Measurements from ENCODE around the gene OTUD5.

DNA sequence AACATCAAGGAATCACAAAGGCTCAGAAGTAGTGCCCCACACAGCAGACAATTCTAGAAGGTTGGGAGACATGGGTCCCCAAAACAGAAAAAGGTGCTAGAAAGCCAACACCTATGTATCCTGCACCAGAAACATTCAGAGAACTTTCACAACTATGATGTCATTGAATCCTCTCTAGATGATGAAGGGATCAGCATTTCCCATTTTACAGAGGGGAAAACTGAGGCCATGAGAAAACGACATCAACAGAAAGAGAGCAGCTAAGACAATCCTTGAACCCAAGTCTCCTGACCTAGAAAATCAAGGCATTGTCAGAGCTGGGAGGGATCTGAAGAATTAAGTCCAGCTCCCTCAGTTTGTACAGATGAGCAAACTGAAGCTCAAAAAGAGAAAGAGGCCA lies 11.0 kb upstream of the OTUD5 start:
- TF ChIP-seq, protein P1, sequence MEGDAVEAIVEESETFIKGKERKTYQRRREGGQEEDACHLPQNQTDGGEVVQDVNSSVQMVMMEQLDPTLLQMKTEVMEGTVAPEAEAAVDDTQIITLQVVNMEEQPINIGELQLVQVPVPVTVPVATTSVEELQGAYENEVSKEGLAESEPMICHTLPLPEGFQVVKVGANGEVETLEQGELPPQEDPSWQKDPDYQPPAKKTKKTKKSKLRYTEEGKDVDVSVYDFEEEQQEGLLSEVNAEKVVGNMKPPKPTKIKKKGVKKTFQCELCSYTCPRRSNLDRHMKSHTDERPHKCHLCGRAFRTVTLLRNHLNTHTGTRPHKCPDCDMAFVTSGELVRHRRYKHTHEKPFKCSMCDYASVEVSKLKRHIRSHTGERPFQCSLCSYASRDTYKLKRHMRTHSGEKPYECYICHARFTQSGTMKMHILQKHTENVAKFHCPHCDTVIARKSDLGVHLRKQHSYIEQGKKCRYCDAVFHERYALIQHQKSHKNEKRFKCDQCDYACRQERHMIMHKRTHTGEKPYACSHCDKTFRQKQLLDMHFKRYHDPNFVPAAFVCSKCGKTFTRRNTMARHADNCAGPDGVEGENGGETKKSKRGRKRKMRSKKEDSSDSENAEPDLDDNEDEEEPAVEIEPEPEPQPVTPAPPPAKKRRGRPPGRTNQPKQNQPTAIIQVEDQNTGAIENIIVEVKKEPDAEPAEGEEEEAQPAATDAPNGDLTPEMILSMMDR (IDR thresholded peaks at IDR 0.05): no peak
- TF ChIP-seq, protein P2, sequence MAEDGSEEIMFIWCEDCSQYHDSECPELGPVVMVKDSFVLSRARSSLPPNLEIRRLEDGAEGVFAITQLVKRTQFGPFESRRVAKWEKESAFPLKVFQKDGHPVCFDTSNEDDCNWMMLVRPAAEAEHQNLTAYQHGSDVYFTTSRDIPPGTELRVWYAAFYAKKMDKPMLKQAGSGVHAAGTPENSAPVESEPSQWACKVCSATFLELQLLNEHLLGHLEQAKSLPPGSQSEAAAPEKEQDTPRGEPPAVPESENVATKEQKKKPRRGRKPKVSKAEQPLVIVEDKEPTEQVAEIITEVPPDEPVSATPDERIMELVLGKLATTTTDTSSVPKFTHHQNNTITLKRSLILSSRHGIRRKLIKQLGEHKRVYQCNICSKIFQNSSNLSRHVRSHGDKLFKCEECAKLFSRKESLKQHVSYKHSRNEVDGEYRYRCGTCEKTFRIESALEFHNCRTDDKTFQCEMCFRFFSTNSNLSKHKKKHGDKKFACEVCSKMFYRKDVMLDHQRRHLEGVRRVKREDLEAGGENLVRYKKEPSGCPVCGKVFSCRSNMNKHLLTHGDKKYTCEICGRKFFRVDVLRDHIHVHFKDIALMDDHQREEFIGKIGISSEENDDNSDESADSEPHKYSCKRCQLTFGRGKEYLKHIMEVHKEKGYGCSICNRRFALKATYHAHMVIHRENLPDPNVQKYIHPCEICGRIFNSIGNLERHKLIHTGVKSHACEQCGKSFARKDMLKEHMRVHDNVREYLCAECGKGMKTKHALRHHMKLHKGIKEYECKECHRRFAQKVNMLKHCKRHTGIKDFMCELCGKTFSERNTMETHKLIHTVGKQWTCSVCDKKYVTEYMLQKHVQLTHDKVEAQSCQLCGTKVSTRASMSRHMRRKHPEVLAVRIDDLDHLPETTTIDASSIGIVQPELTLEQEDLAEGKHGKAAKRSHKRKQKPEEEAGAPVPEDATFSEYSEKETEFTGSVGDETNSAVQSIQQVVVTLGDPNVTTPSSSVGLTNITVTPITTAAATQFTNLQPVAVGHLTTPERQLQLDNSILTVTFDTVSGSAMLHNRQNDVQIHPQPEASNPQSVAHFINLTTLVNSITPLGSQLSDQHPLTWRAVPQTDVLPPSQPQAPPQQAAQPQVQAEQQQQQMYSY (CRISPR knock-in tag; IDR thresholded peaks at IDR 0.05): no peak
- TF ChIP-seq CBFB (CRISPR knock-in tag; IDR thresholded peaks at IDR 0.05; ENCODE audit: low read depth) (no peak), ESRRA (CRISPR knock-in tag; IDR thresholded peaks at IDR 0.05; ENCODE audit: borderline replicate concordance) (no peak), PRRX2 (CRISPR knock-in tag; IDR thresholded peaks at IDR 0.05) (no peak), FOXJ3 (CRISPR knock-in tag; IDR thresholded peaks at IDR 0.05; ENCODE audit: borderline replicate concordance) (no peak), ZNF416 (CRISPR knock-in tag; IDR thresholded peaks at IDR 0.05) (no peak), ELF4 (CRISPR knock-in tag; IDR thresholded peaks at IDR 0.05; ENCODE audit: low read depth) (no peak), JUN (CRISPR knock-in tag; IDR thresholded peaks at IDR 0.05) (no peak), CREB1 (CRISPR knock-in tag; IDR thresholded peaks at IDR 0.05) (no peak)
- TF ChIP-seq, protein P3, sequence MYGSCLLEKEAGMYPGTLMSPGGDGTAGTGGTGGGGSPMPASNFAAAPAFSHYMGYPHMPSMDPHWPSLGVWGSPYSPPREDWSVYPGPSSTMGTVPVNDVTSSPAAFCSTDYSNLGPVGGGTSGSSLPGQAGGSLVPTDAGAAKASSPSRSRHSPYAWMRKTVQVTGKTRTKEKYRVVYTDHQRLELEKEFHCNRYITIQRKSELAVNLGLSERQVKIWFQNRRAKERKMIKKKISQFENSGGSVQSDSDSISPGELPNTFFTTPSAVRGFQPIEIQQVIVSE (CRISPR knock-in tag; IDR thresholded peaks at IDR 0.05; ENCODE audit: borderline replicate concordance): no peak
